Astrocyte of the spinal cord (primary cell): ENCODE results near the gene SNAI3.

ENCODE experiments used
- DNase-seq: peaks from one replicate; pipeline ENCODE4 v3.0.0; 2011; ENCODE audit warnings: low read depth, low spot score
- H3K4me3 ChIP-seq: 2 replicates; pipeline ENCODE4 v1.5.1; 2011; ENCODE audit warnings: low read depth, mild to moderate bottlenecking, low read length, moderate library complexity
- in situ Hi-C: cut with HindIII; loops from 2 replicates; pipeline ENCODE4 v1.10.0; 2017; ENCODE audit warnings: low sequenced_read_pairs
- TF ChIP-seq, protein P1 (sequence below): IDR thresholded peaks from 2 replicates; pipeline ENCODE4 v1.5.1; 2012; ENCODE audit warnings: low read depth, mild to moderate bottlenecking, low read length, inconsistent platforms

SNAI3 gene

DNA sequence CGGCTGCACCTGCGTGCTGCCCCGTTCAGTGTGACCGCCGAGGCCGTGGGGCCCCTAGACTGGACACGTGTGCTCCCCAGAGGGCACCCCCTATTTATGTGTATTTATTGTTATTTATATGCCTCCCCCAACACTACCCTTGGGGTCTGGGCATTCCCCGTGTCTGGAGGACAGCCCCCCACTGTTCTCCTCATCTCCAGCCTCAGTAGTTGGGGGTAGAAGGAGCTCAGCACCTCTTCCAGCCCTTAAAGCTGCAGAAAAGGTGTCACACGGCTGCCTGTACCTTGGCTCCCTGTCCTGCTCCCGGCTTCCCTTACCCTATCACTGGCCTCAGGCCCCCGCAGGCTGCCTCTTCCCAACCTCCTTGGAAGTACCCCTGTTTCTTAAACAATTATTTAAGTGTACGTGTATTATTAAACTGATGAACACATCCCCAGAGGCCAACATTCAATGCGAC is 46.2 kb downstream of the SNAI3 start:
- H3K4me3 ChIP-seq = no peak overlapping the region
- no peak for DNase-seq
- in situ Hi-C loops = no loop called here
- TF ChIP-seq, protein P1, sequence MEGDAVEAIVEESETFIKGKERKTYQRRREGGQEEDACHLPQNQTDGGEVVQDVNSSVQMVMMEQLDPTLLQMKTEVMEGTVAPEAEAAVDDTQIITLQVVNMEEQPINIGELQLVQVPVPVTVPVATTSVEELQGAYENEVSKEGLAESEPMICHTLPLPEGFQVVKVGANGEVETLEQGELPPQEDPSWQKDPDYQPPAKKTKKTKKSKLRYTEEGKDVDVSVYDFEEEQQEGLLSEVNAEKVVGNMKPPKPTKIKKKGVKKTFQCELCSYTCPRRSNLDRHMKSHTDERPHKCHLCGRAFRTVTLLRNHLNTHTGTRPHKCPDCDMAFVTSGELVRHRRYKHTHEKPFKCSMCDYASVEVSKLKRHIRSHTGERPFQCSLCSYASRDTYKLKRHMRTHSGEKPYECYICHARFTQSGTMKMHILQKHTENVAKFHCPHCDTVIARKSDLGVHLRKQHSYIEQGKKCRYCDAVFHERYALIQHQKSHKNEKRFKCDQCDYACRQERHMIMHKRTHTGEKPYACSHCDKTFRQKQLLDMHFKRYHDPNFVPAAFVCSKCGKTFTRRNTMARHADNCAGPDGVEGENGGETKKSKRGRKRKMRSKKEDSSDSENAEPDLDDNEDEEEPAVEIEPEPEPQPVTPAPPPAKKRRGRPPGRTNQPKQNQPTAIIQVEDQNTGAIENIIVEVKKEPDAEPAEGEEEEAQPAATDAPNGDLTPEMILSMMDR = no peak

GRCh38 chr16:88639231-88640038 is 46.9 kb downstream of the SNAI3 start:
- TF ChIP-seq, protein P1 = no peak
- in situ Hi-C loops = no loop called here
- no peak for DNase-seq
- no peak overlapping the region for H3K4me3 ChIP-seq

GRCh38 chr16:88638323-88639230 is 47.7 kb downstream of the SNAI3 start, which contains the start of gene IL17C:
Gene IL17C (plus strand): TSS chr16:88638572. CDS start chr16:88638642, 70 bp downstream.
- TF ChIP-seq, protein P1 = no peak
- H3K4me3 ChIP-seq = no peak within 1 kb of the TSS
- DNase-seq = no peak
- in situ Hi-C loops = no loop called here

GRCh38 chr16:88636488-88637265 is 49.6 kb downstream of the SNAI3 start:
- TF ChIP-seq, protein P1 = no peak
- in situ Hi-C loops = no loop called here
- no peak for DNase-seq

DNA sequence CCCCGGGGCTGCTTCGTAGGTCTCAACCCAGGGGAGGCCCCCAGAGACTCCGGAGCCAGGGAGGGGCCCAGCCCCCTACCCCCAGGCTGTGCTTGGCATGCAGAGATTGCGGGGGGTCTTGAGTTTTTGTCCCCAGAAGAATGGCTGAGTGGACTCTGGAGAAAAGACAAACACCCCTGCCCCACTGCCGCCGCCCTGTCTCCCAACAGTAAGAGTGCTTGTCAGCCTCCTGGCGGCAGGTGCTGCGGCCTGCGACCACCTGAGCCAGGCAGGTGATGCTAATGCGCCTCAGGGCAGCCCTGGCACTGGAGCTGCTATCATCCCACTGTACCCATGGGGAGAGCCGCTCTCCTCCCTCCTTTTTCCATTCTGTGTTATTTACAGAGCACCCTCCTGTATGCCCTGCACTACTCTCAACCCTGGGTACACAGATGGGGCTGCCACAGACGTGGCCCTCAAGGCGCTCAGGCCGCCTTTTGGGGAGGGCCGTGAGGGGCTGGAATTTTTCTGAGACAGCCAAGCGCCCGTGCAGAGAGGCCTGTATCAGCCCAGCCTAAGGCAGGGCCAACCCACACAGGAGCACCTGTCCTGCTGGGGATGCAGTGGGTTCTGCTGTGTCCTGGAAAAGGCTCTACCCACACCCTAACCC is 50.5 kb downstream of the SNAI3 start:
- in situ Hi-C loops = no loop called here
- no peak for DNase-seq

More at GRCh38 chr16:88636488-88637265, 49.6 kb downstream of the SNAI3 start:
- H3K4me3 ChIP-seq = no peak overlapping the region

More for the DNA sequence above, 50.5 kb downstream of the SNAI3 start:
- H3K4me3 ChIP-seq = no peak overlapping the region
- TF ChIP-seq, protein P1 = no peak
